Glomerular visceral epithelial cell (primary cell): Measurements from ENCODE around the gene DIP2C.

ENCODE experiments used
- DNase-seq: peaks from one replicate; pipeline ENCODE4 v3.0.0-alpha.2; 2016; ENCODE audit errors: extremely low spot score

The DIP2C gene

GRCh38 chr10:610642-611305, 78.7 kb downstream of the DIP2C start:
- DNase-seq, result peak; percentile 88

GRCh38 chr10:609868-610545, 79.5 kb downstream of the DIP2C start:
- DNase-seq, result peak; percentile 23

GRCh38 chr10:609262-609658, 80.2 kb downstream of the DIP2C start:
- DNase-seq, result no peak

DNA sequence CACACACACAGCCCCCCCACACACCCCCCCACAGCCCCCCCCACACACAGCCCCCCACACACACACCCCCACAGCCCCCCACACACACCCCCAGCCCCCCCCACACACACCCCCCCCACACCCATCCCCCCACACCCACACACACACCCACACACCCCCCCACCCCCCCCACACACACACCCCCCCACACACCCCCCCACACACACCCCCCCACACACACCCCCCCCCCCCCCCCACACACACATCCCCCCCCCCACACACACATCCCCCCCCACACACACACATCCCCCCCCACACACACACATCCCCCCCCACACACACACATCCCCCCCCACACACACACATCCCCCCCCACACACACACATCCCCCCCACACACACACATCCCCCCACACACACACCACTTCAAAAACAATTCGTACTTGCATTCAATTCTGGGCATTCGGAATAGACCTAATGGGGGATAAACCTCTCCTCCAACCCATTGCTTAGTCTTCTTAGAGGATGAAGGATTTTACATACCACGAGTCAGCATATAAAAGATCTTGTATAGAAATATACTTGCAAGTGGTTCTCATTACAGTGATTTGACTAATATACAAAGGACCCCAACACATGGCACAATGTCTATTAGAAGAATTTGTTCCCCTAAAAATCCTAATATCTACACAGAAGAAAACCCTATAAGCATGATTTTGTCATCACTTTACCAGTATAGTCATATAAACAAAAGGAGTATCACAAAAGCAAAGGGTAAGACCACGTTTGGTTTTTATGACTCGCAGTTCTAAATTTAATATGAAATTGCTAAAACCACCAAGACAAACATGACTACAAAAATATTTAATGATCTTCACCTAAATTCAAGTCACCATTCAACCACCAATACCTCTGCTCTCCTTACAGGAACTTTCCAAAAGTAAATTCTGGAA, 80.9 kb downstream of the DIP2C start:
- no peak for DNase-seq

- no peak for DNase-seq
Measured at GRCh38 chr10:607545-608185, 81.8 kb downstream of the DIP2C start.

- no peak for DNase-seq
Measured at GRCh38 chr10:606762-607544, 82.5 kb downstream of the DIP2C start.

GRCh38 chr10:605632-606325, 83.7 kb downstream of the DIP2C start:
- DNase-seq, result no peak

DNA sequence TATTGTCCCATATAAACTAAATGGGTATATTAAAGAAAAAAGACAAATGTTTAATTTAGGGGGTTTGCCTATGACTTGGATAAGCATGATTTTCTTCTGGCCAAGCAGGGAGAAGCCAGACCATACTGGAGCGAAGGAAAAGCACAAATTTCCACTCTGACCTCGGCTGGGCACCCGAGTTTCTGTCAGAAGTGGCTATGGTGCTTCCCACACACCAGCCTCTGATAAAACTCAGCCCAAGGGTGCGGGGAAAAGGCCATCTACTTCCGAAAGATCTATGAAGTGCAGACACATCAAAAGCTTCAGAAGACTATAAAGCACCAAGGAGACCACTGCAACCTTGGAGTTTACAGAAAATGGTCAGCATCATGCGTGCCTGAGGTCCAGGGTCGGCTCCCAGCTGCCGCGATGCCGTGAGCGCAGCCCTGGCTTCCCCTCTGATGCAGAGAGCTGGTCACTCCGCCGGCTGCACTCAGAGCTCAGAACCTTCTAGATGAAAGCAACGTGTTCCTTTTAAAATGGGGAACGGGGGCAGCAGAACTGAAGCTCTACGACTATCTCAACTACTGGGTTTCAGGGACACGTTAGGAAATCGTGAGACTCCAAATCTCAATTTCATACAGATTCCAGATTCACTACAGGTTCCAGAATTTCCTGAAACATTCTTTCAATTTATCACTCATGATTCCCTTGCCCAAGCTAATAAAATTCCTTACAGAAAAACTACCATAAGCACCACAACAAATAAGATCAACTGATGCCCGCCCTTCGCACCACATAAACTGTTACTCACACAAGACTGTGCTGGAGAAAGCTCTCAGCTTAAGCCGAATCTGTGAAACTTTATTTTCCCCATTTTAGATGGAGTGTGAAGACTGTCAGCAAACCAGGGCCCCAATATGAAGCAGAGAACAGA, 84.5 kb downstream of the DIP2C start:
- DNase-seq, result no peak

DNA sequence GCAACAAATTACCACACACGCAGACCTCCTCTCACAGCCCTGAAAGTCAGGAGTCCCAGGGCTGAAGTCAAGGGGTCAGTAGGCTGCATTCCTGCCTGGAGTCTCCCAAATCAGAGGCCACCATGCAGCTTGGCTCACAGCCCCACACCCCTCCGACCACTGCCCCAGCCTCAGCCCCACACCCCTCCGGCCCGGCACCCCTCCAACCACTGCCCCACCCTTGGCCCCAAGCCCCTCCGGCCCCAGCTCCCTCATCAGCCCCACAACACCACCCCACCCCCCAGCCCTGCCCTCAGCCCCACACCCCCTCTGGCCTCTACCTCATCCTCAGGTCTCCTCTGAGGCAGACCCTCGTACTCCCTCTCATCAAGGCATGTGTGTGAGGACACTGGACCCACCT, 85.7 kb downstream of the DIP2C start:
- DNase-seq, result no peak

- no peak for DNase-seq
Measured at GRCh38 chr10:602391-603005, 87.0 kb downstream of the DIP2C start.

DNA sequence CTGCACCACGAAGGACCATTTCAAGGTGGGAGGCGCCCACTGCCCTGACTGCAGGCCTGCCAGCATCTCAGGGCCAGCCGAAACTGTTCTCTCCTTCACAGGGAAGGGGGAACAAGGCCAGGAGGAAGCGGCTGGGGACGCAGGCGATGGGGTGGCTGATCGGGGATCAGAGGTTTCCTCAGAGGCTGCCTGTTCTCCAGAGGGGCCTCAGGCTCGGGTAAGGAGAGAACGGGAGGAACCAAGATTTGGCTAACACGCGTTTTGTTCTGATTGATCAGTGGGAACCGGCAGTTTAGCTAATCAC, 87.9 kb downstream of the DIP2C start:
- DNase-seq, result no peak

DNA sequence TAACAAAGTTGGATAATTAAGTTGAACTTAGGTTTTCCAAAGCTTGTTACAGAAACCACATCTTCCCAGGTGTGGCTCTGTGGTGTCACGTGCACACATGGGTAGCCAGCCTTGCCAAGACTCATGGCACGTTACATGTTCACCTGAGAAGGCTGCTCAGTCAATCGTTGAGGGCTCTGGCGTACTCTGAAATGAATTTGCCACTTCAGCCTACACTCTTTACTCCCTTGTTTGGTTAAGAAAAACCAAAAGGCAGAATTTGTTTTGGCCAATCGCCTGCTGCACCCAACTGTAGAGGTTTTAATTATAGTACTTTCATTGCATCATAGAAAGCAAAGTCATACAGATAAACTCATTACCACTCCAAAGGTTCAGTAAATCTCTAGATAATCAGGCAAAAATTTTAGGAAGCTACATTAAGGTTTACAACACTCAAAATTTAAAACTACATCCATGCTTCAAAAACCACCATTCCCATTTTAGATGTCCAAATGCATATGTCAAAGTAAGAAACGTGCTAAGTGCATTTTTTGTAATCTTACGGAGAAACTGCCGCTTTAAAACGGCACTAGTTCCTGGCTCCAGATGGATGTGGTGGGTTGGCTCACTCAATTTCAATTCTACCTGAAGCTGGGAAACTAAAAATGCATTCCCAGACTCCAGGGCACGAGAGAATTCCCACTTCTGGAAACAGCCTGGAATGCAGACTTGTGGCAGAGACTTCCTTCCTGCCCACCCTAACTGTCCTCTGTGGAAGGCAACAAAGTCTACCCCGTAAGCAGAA, 88.4 kb downstream of the DIP2C start:
- peak; percentile 47 for DNase-seq

- no peak for DNase-seq
Measured at GRCh38 chr10:600234-600633, 89.2 kb downstream of the DIP2C start.

GRCh38 chr10:599767-600166, 89.7 kb downstream of the DIP2C start:
- no peak for DNase-seq

DNA sequence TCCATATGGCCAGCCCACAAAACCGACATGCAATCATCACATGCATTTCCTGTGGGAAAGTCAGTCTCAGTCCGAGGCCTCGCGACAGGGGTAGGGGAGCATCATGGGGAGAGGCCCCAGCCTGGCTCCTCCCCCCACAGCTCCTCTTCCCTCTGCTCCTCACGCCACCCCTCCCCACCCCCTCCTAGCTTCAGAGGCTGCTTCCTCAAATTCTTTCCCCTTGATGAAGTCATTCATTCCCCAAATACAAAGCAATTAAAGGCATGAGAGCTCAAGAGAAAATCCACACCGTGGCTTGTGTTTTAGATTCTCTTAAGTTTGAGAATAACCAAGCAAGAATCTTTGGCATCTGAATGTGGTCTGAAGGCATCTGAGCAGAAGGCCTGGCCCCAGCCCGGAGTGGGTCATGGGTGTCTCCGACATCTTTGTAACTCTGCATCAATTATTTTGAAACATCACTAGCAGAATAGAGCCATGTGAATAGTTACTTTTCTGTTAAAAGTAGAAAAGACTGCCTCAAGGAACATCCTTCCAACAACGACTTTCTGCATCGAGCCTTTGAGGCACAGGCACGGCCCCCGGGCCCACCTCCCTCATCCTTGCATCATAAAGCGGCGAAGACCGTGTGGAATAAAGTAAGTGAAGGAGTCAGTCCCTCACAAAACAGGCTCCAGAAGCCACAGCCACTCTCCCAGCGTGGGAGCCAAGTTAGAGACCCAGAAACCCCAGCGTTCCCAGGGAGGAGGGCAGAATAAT, 90.9 kb downstream of the DIP2C start:
- DNase-seq, result peak; percentile 97

DNA sequence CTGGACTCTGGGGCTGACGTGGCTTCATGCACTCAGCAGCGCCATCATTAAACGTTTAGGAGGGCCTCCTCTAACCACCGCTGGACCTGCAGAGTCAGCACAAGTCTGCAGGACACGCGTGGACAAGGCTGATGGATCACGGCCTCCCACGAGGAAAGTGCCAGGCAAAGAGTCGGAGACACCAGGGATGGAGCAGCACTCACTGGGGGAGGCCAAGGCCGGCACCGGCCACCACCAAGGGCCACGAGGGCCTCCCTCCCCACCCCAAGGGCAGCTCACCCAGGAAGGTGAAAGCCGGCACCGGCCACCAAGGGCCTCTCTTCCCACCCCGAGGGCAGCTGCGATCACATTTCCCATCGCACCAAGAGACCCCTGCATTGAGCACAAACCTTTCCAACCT, 91.5 kb downstream of the DIP2C start:
- no peak for DNase-seq

GRCh38 chr10:596725-597345, 92.6 kb downstream of the DIP2C start:
- DNase-seq, result no peak
